Liver (tissue), 9 donors: ENCODE results near the gene LMX1B. TPM values are rescaled to one million over a fixed set of nuclear protein-coding genes. Genes with fewer than 3 reads are reported as not detected.
"Not testable (repeated sequence)": the region's sequence is repeated elsewhere in the genome, so short reads cannot be mapped to it uniquely, and the experiment has no call there.

Experiments
- DNase-seq: peaks from one replicate; pipeline ENCODE4 v3.0.0-alpha.2; 2017; ENCODE audit warnings: low spot score
- H3K27ac ChIP-seq, 2 donors: one replicate each; pipeline ENCODE4 v1.7.0; 2013; ENCODE audit warnings: inconsistent platforms in 2 of 2, low read length in 2 of 2, control low read depth in 1 of 2, low read depth in 1 of 2, mild to moderate bottlenecking in 1 of 2
- H3K27me3 ChIP-seq, 4 donors: one replicate each; pipeline versions ENCODE4 v1.6.1 to v1.7.0; 2013; ENCODE audit warnings: low read length in 3 of 4, inconsistent platforms in 1 of 4, mild to moderate bottlenecking in 1 of 4, moderate library complexity in 1 of 4; ENCODE audit not compliant: control insufficient read depth in 4 of 4, insufficient read depth in 4 of 4
- H3K36me3 ChIP-seq, 4 donors: one replicate each; pipeline versions ENCODE4 v1.6.1 to v1.7.0; 2013; ENCODE audit warnings: low read length in 3 of 4, mild to moderate bottlenecking in 3 of 4, low read depth in 1 of 4, moderate library complexity in 1 of 4; ENCODE audit not compliant: control insufficient read depth in 4 of 4, insufficient read depth in 3 of 4
- H3K4me1 ChIP-seq, 4 donors: one replicate each; pipeline versions ENCODE4 v1.6.1 to v1.7.0; 2013; ENCODE audit warnings: low read length in 3 of 4, mild to moderate bottlenecking in 3 of 4, moderate library complexity in 1 of 4; ENCODE audit not compliant: control insufficient read depth in 4 of 4, insufficient read depth in 4 of 4
- H3K4me3 ChIP-seq, 3 donors: one replicate each; pipeline versions ENCODE4 v1.6.1 to v1.7.0; 2013; ENCODE audit warnings: low read length in 3 of 3, control low read depth in 1 of 3, low read depth in 1 of 3, mild to moderate bottlenecking in 1 of 3
- H3K9ac ChIP-seq, 2 donors: one replicate each; pipeline ENCODE4 v1.7.0; 2013; ENCODE audit warnings: low read length in 2 of 2, mild to moderate bottlenecking in 2 of 2, moderate library complexity in 2 of 2, control low read depth in 1 of 2, low read depth in 1 of 2
- H3K9me3 ChIP-seq, 4 donors: one replicate each; pipeline versions ENCODE4 v1.6.1 to v1.7.0; 2013; ENCODE audit warnings: low read length in 3 of 4; ENCODE audit not compliant: control insufficient read depth in 4 of 4
- EGR1 ChIP-seq, 2 donors: IDR thresholded peaks; 2 replicates each; pipeline ENCODE4 v1.6.1; 2016 to 2018; ENCODE audit warnings: antibody characterized with exemption in 2 of 2, low read depth in 2 of 2
- FOXA1 ChIP-seq: IDR thresholded peaks from 2 replicates; pipeline ENCODE4 v1.6.1; 2016; ENCODE audit warnings: antibody characterized with exemption
- FOXA2 ChIP-seq: IDR thresholded peaks from 2 replicates; pipeline ENCODE4 v1.6.1; 2016; ENCODE audit warnings: antibody characterized with exemption
- GABPA ChIP-seq, 2 donors: IDR thresholded peaks in 1 of 2; conservative IDR thresholded peaks in 1 of 2; 2 replicates each; pipeline ENCODE4 v1.6.1; 2016; ENCODE audit warnings: antibody characterized with exemption in 2 of 2, mild to moderate bottlenecking in 1 of 2, moderate library complexity in 1 of 2
- HNF4A ChIP-seq, 2 donors: conservative IDR thresholded peaks; 2 replicates each; pipeline ENCODE4 v1.6.1; 2016; ENCODE audit warnings: antibody characterized with exemption in 2 of 2, mild to moderate bottlenecking in 2 of 2
- HNF4G ChIP-seq: IDR thresholded peaks from 2 replicates; pipeline ENCODE4 v1.6.1; 2016; ENCODE audit warnings: antibody characterized with exemption
- JUND ChIP-seq, 2 donors: IDR thresholded peaks; 2 replicates each; pipeline ENCODE4 v1.6.1; 2016; ENCODE audit warnings: antibody characterized with exemption in 2 of 2
- NR2F2 ChIP-seq: IDR thresholded peaks from 2 replicates; pipeline ENCODE4 v1.6.1; 2016; ENCODE audit warnings: antibody characterized with exemption
- RAD21 ChIP-seq, 2 donors: IDR thresholded peaks; 2 replicates each; pipeline ENCODE4 v1.6.1; 2016; ENCODE audit warnings: antibody characterized with exemption in 2 of 2, mild to moderate bottlenecking in 2 of 2
- RXRA ChIP-seq, 2 donors: IDR thresholded peaks; 2 replicates each; pipeline ENCODE4 v1.6.1; 2017 to 2018; ENCODE audit warnings: antibody characterized with exemption in 2 of 2, mild to moderate bottlenecking in 1 of 2
- SP1 ChIP-seq: IDR thresholded peaks from 2 replicates; pipeline ENCODE4 v1.6.1; 2018; ENCODE audit warnings: antibody characterized with exemption, mild to moderate bottlenecking
- TAF1 ChIP-seq: conservative IDR thresholded peaks from 2 replicates; pipeline ENCODE4 v1.6.1; 2016; ENCODE audit warnings: antibody characterized with exemption, mild to moderate bottlenecking
- YY1 ChIP-seq: IDR thresholded peaks from 2 replicates; pipeline ENCODE4 v1.6.1; 2016; ENCODE audit warnings: antibody characterized with exemption, mild to moderate bottlenecking
- WGBS: extraction: QIAGEN DNeasy Blood & Tissue Kit; methylation state at CpG from one replicate; pipeline ENCODE4 v1.1.7; 2013; 5-methylcytosine and 5-hydroxymethylcytosine counted together
- polyA plus RNA-seq, 2 donors: library from polyadenylated mRNA; stranded (reverse) in 1 of 2; unstranded in 1 of 2; fragments of 200-250 nt in 1 of 2; fragments of >200 nt in 1 of 2; fragmentation: Nextera tagmentation in 1 of 2; extraction: Ambion mirVana in 1 of 2; gene quantifications; one replicate each; pipeline versions ENCODE4 v1.2.1 to v1.2.3, GENCODE V29; 2013 to 2015
- total RNA-seq, 2 donors: library from RNA; depleted of rRNA; stranded (reverse); fragments of >200 nt; gene quantifications; one replicate each; pipeline ENCODE4 v1.2.3, GENCODE V29; 2014
- TF ChIP-seq, protein P1 (sequence below): fragments of 150-350 bp; IDR thresholded peaks from 2 replicates; pipeline ENCODE4 v1.5.1; 2017; ENCODE audit warnings: improper control_type of control experiment, low read depth, low read length; ENCODE audit not compliant: missing input control
- TF ChIP-seq, protein P2 (sequence below): IDR thresholded peaks from 2 replicates; pipeline ENCODE4 v1.6.1; 2016; ENCODE audit warnings: antibody characterized with exemption
- TF ChIP-seq, protein P3 (sequence below): IDR thresholded peaks from 2 replicates; pipeline ENCODE4 v1.6.1; 2016; ENCODE audit warnings: antibody characterized with exemption
- TF ChIP-seq, protein P4 (sequence below): IDR thresholded peaks from 2 replicates; pipeline ENCODE4 v1.6.1; 2016; ENCODE audit warnings: antibody characterized with exemption, mild to moderate bottlenecking
- donor health status: healthy.
- donor health status: healthy.
- donor health status: healthy.
- donor health status: healthy.
- donor health status: healthy.

LMX1B gene
- total and polyA plus RNA-seq, 4 donors = not detected

- H3K9ac ChIP-seq, H3K27ac ChIP-seq, H3K9me3 ChIP-seq, DNase-seq, H3K4me3 ChIP-seq, H3K27me3 ChIP-seq, H3K4me1 ChIP-seq, H3K36me3 ChIP-seq: not testable (repeated sequence)
- WGBS = 68% methylated on average over 4 of the region's 4 CpGs
These were observed 111.8 kb downstream of the LMX1B start for GRCh38 chr9:126725485-126725884.

DNA sequence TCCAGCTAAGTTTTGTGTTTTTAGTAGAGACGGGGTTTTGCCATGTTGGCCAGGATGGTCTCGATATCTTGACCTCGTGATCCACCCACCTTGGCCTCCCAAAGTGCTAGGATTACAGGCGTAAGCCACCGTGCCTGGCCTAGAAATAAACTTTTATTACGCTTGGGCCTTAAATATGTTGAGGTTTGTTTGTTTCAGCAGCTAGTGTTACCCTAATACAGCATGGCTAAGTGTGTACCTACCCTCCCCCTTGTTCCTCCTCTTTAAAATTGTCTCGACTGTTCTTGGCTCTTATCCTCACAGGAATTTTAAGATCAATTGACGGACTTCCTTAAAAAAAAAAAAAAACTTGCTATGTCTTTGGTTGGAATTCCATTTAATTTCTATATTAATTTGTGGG lies 114.5 kb downstream of the LMX1B start:
- H3K27me3 ChIP-seq, H3K9ac ChIP-seq, H3K36me3 ChIP-seq, H3K9me3 ChIP-seq, H3K4me3 ChIP-seq, H3K4me1 ChIP-seq, H3K27ac ChIP-seq, DNase-seq: not testable (repeated sequence)
- WGBS = 85% methylated on average over 8 of the region's 8 CpGs

- H3K36me3 ChIP-seq, DNase-seq, H3K27ac ChIP-seq, H3K4me1 ChIP-seq, H3K4me3 ChIP-seq, H3K9ac ChIP-seq, H3K9me3 ChIP-seq, H3K27me3 ChIP-seq: not testable (repeated sequence)
- WGBS = 88% methylated on average over 8 of the region's 8 CpGs
These were observed 116.9 kb downstream of the LMX1B start for GRCh38 chr9:126730592-126730991.

DNA sequence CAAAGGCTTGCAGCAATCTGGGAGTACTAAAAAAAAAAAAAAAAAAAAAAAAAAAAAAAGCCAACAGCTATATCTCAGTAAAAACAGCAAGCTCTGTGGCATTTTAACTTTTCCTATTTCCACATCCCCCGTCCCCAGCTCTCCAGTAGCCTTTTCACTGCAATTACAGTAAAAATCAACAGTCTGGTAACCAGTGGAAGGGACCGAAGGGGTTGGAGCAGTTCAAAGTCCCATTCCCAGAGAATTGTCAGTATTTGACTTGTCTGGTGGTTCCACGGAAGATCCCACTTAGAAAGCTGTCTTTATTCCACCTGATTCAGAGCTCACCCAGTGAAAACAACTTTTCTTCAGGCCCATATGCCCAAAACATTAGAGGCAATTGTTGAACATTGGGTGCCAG lies 119.3 kb downstream of the LMX1B start:
- Histone ChIP-seq H3K9ac (no peak overlapping the region), H3K36me3 (no peaks in the 10 kb centered on the region), H3K9me3 (peaks cover 0 to 17% (median 4%) of the 10 kb centered on the region in 4 donors), H3K27me3 (peaks cover 0 to 5% (median 2%) of the 10 kb centered on the region in 4 donors), H3K4me3 (no peak overlapping the region), H3K27ac (no peak overlapping the region), H3K4me1 (no peaks in the 10 kb centered on the region)
- TF ChIP-seq HNF4A (conservative IDR thresholded peaks at IDR 0.05) (no peak), HNF4G (no peak), EGR1 (IDR thresholded peaks at IDR 0.05; ENCODE audit: low read depth in 2 of 2) (no peak), JUND (IDR thresholded peaks at IDR 0.05) (no peak), YY1 (no peak), TAF1 (no peak), NR2F2 (no peak), GABPA (IDR thresholded peaks at IDR 0.05 in 1 of 2, conservative IDR thresholded peaks at IDR 0.05 in 1 of 2) (no peak), SP1 (no peak), RXRA (IDR thresholded peaks at IDR 0.05) (no peak), RAD21 (IDR thresholded peaks at IDR 0.05) (no peak), FOXA1 (no peak), FOXA2 (no peak)
- TF ChIP-seq, protein P1, sequence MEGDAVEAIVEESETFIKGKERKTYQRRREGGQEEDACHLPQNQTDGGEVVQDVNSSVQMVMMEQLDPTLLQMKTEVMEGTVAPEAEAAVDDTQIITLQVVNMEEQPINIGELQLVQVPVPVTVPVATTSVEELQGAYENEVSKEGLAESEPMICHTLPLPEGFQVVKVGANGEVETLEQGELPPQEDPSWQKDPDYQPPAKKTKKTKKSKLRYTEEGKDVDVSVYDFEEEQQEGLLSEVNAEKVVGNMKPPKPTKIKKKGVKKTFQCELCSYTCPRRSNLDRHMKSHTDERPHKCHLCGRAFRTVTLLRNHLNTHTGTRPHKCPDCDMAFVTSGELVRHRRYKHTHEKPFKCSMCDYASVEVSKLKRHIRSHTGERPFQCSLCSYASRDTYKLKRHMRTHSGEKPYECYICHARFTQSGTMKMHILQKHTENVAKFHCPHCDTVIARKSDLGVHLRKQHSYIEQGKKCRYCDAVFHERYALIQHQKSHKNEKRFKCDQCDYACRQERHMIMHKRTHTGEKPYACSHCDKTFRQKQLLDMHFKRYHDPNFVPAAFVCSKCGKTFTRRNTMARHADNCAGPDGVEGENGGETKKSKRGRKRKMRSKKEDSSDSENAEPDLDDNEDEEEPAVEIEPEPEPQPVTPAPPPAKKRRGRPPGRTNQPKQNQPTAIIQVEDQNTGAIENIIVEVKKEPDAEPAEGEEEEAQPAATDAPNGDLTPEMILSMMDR = no peak
- TF ChIP-seq, protein P2, sequence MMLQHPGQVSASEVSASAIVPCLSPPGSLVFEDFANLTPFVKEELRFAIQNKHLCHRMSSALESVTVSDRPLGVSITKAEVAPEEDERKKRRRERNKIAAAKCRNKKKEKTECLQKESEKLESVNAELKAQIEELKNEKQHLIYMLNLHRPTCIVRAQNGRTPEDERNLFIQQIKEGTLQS = no peak
- TF ChIP-seq, protein P3, sequence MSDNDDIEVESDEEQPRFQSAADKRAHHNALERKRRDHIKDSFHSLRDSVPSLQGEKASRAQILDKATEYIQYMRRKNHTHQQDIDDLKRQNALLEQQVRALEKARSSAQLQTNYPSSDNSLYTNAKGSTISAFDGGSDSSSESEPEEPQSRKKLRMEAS = no peak
- TF ChIP-seq, protein P4, sequence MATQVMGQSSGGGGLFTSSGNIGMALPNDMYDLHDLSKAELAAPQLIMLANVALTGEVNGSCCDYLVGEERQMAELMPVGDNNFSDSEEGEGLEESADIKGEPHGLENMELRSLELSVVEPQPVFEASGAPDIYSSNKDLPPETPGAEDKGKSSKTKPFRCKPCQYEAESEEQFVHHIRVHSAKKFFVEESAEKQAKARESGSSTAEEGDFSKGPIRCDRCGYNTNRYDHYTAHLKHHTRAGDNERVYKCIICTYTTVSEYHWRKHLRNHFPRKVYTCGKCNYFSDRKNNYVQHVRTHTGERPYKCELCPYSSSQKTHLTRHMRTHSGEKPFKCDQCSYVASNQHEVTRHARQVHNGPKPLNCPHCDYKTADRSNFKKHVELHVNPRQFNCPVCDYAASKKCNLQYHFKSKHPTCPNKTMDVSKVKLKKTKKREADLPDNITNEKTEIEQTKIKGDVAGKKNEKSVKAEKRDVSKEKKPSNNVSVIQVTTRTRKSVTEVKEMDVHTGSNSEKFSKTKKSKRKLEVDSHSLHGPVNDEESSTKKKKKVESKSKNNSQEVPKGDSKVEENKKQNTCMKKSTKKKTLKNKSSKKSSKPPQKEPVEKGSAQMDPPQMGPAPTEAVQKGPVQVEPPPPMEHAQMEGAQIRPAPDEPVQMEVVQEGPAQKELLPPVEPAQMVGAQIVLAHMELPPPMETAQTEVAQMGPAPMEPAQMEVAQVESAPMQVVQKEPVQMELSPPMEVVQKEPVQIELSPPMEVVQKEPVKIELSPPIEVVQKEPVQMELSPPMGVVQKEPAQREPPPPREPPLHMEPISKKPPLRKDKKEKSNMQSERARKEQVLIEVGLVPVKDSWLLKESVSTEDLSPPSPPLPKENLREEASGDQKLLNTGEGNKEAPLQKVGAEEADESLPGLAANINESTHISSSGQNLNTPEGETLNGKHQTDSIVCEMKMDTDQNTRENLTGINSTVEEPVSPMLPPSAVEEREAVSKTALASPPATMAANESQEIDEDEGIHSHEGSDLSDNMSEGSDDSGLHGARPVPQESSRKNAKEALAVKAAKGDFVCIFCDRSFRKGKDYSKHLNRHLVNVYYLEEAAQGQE = no peak
- WGBS = 40% methylated on average over 3 of the region's 3 CpGs
- DNase-seq = no peak
